Non-pigmented ciliary epithelial cell (primary cell): ENCODE measurements around the gene DSCAM.
A peak's percentile ranks its signal among the peaks of the same experiment; 100 is the strongest.

Experiments used
- DNase-seq: peaks from one replicate; pipeline ENCODE4 v3.0.0-alpha.2; 2010; ENCODE audit warnings: low read depth

Gene DSCAM

GRCh38 chr21:40169971-40170370, 677.0 kb downstream of the DSCAM start:
- DNase-seq = no peak

- DNase-seq = no peak
These were observed 680.6 kb downstream of the DSCAM start for GRCh38 chr21:40166291-40166843.

- no peak for DNase-seq
These were observed 681.2 kb downstream of the DSCAM start for GRCh38 chr21:40165773-40166070.

- no peak for DNase-seq
These were observed 681.8 kb downstream of the DSCAM start for GRCh38 chr21:40164905-40165772.

GRCh38 chr21:40162075-40162474, 684.9 kb downstream of the DSCAM start:
- no peak for DNase-seq

GRCh38 chr21:40160911-40161310, 686.0 kb downstream of the DSCAM start:
- DNase-seq = no peak

GRCh38 chr21:40158366-40158765, 688.6 kb downstream of the DSCAM start:
- DNase-seq = no peak

GRCh38 chr21:40155563-40155962, 691.4 kb downstream of the DSCAM start:
- DNase-seq = no peak

GRCh38 chr21:40153351-40153750, 693.6 kb downstream of the DSCAM start:
- DNase-seq = no peak

GRCh38 chr21:40152476-40152875, 694.5 kb downstream of the DSCAM start:
- DNase-seq = no peak

- DNase-seq = no peak
These were observed 695.3 kb downstream of the DSCAM start for GRCh38 chr21:40151611-40152010.

GRCh38 chr21:40146216-40146837, 700.6 kb downstream of the DSCAM start:
- no peak for DNase-seq

GRCh38 chr21:40143822-40144525, 703.0 kb downstream of the DSCAM start:
- DNase-seq = peak; percentile 2

- DNase-seq = no peak
These were observed 705.3 kb downstream of the DSCAM start for GRCh38 chr21:40141621-40142020.

- DNase-seq = no peak
These were observed 706.3 kb downstream of the DSCAM start for GRCh38 chr21:40140675-40141074.

GRCh38 chr21:40139636-40140035, 707.3 kb downstream of the DSCAM start:
- DNase-seq = no peak

GRCh38 chr21:40136571-40136970, 710.4 kb downstream of the DSCAM start:
- no peak for DNase-seq

GRCh38 chr21:40134731-40135492, 712.0 kb downstream of the DSCAM start:
- no peak for DNase-seq

GRCh38 chr21:40130476-40130875, 716.5 kb downstream of the DSCAM start:
- DNase-seq = no peak

GRCh38 chr21:40129809-40130208, 717.1 kb downstream of the DSCAM start:
- DNase-seq = no peak

GRCh38 chr21:40128891-40129290, 718.1 kb downstream of the DSCAM start:
- DNase-seq = no peak

GRCh38 chr21:40120940-40121575, 725.9 kb downstream of the DSCAM start:
- DNase-seq = no peak
